HG02763 (cell line): ENCODE results near the gene RHOJ.
"Not testable (repeated sequence)": the region's sequence is repeated elsewhere in the genome, so short reads cannot be mapped to it uniquely, and the experiment has no call there.

ENCODE experiments used
- ATAC-seq: cut with Tn5 transposase; IDR thresholded peaks from one replicate; pipeline ENCODE4 v1.9.1; 2021; ENCODE audit warnings: mild to moderate bottlenecking, moderate library complexity; ENCODE audit not compliant: unreplicated experiment

Gene RHOJ

GRCh38 chr14:63296060-63296563 lies 91.9 kb downstream of the RHOJ start:
- no peak for ATAC-seq

- no peak for ATAC-seq
These were observed 93.3 kb downstream of the RHOJ start for GRCh38 chr14:63297372-63298063.

DNA sequence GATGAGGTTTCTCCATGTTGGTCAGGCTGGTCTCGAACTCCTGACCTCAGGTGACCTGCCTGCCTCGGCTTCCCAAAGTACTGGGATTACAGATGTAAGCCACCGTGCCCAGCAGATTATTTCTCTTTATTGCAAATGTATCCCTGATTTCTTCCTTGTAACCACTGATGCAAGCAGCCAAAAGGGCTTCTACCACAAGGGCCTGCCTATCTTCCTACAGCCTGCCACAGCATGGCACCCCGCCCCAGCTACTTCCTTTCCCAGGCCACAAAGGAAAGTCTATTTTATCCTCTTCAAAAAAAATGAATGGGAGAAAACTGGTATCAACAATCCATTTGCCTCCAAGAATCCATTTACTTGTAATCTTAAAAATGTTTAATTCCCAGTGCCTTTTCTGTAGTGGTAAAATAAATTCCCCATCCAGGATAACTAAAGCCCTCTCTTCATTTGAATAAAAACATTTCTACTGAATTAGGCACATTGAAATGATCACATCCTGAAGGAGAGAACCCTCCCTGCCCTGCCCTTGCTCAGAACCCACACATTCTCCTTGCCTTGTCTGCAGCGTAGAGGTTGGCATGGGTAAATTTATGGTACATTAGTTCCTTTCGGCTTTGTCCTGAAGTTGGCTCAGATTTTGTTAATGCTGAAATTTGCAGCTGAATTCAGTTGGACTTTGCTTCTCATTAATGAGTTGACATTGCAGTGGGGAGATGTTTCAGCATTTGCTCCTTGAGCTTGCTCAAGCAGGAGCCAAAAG lies 95.3 kb downstream of the RHOJ start:
- ATAC-seq, result no peak

DNA sequence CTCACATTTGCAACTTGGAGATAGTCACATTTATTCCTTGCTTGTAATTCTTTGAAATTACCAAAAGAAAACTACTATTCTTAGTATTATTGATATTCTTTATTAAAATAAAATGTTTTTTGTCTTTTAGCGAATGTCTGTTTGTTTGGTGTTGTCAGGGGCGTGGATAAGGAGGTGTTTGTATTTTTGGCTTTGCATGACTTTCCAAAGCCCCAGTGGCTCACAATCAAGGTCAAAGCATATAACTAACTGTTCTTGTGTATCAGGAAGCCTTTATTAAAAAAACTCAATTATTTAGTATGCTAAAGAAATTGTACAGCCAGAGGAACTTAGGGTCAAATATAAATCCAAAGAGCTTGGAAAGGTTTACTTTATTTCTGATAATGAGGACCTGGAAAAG lies 96.6 kb downstream of the RHOJ start:
- no peak for ATAC-seq

- ATAC-seq, result no peak
These were observed 97.8 kb downstream of the RHOJ start for GRCh38 chr14:63301891-63302534.

DNA sequence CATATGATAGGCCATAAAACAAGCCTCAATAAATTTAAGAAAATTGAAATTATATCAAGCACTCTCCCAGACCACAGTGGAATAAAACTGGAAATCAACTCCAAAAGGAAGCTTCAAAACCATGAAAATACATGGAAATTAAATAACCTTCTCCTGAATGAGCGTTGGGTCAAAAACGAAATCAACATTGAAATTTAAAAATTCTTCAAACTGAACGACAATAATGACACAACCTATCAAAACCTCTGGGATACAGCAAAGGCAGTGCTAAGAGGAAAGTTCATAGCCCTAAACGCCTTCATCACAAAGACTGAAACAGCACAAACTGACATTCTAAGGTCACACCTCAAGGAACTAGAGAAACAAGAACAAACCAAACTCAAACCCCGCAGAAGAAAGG lies 100.2 kb downstream of the RHOJ start:
- not testable (repeated sequence) for ATAC-seq

DNA sequence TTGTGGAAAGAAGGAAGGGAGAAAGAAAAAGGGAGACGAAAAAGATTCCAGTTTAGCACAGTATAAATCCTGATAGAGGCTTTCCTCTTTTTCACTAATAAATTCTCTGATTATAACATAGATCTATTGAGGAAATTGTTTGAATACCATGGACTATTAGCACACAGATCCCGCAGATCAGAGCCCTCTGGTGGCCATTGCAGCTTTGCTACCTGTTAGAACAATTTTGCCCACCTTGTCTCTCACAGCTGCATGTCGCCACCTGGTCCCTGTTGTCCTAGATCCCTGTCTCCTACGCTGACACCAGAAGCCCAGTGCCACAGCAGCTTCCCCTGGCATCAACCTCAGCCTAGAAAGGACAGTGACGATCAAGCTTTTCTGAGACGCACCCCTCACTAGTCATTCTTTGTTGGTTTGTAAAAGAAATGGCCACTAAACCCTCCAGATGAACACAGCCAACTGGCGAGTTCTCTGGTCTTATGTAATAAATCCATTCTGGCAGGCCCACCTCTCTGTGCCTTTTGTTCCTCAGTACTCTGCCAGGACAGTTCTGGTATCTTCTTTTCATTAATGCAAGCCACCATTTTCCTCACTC lies 104.6 kb downstream of the RHOJ start:
- ATAC-seq, result no peak

DNA sequence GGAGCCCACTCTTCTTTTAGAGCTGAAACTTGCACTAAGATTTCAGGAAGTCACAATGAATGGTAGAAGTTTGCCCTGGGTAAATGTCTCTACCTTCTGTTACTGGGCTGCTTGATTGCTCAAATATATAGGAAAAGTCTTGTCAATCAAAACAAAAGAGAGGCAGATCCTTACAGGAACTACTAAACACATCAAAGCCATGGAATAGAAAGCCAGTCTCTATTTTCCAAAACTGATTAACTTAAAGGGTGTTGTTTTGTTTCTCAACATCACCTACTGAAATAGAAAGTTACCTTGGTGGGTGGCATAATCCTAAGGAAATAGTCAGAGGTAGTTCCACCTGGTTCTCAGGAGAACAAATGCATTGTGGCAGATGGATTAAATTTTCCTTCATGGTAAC lies 114.6 kb downstream of the RHOJ start, which contains the start of gene GPHB5:
Gene GPHB5, minus strand, starts transcription at position 101 of the 400 bp plus-strand sequence. CDS start 1,086 bp downstream, outside the sequence.
- ATAC-seq, result no peak

DNA sequence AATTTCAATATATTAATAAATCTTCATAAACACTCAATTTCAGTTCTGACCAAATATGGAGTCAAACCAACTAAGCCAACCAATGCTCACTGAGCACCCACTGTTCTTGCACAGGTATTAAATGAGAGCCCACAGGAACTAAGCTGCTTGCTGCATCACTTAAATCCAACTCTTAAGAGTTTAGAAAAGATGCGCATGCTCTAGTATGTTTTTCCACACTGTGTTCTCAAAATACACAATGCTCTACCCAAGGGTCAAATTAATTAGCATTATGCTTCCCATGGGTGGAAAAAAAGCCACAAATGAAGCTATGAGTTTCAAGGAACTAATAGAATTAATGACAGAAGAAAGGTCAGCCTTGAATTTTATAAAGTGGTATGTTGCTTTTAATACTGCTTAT lies 118.2 kb downstream of the RHOJ start:
- no peak for ATAC-seq

DNA sequence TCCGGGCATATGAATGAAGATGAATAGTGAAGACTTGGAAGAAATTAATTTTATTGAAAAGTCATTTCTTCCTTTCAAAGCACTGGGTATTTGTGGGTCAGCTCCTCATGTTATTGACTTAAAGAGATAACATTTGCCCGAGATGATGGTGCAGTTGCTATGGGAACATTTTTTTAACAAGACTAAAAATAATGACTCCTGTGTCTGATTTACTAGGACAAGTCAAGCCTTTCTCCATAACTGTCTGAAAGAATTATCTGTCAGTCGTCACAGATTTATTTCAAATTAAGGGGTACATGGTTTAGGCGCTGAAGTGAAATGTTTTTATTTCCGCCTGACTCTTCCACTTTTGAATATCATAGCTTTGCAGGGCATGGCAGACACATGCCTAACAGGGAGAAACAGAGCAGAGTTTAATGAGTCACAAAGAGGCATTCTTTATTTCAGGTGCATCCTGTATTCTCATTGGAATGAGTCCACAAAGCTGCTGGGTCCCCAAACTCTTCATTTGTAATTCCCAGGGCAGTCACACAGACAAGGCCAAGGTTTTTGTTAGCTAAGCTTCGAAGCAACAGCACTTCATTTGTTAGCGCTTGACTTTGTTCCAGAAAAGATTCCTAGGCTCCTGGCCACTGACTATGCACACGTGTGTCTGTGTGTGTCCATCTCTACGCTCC lies 118.8 kb downstream of the RHOJ start:
- no peak for ATAC-seq

- no peak for ATAC-seq
These were observed 122.6 kb downstream of the RHOJ start for GRCh38 chr14:63326840-63327239.

DNA sequence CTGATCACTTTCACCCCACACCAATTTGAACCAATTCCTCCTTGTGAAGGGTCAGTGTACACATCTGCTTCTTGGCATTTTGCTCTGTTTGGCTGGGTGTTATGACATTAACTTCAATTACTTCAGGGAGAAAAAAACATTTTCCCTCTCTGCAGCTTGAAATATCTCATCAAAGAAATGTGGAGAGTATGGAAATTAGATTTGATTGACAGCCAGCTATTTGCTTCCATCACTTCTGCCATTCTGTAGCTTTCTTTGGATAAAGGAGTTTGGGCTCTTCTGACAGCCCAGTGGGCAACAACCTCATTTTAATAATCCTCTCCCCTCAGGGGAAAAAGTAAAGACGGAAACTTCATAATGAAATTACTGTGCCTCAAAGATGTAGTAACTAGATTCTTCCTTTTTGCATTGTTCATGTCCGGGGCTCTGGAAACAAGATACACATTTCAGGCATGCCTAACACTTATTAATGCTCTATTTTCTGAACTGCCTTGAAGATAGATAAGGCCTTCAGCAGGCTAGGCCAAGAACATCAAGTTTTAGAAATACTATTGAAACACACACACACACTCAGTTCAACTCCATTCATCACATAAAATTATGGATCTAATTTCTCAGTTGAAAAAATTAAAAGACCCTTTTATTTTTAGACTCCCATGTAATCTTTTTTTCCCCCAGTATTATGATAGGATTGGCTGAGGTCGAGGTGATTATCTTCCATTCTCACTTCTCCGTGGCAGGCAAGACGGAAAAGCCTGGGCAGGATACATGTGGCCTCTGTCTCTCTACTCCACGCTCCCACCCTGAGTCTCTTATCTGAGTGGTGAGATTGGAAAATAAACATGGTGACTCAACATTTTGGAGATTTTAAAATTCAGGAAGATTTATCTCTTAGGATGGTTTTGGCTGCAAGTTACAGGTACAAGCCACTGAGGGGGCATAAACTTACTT lies 124.8 kb downstream of the RHOJ start:
- ATAC-seq, result no peak

DNA sequence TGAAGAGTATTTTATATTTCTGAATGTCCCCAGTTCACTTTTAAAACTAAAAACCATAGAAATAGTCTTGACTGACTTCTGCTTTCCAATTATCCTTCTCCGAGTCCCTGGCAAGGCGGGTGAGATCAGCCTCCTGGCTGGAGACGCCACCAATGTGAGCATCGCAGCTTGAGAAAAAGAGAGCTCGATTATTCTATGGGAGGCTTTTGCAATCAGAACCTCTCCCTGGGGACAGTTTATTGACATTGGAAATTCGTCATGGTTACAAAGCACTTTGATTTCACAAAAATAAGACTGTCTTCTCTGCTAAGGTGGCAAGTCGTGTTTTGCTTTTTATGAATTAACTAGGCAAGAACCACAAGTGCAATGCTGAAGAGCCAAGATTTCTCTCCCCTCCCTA lies 138.1 kb downstream of the RHOJ start:
- no peak for ATAC-seq
